ENCODE results near the gene PRKCH.

- TF ChIP-seq EZH2 (IDR thresholded peaks at IDR 0.05) (no peak), POLR2AphosphoS5 (IDR thresholded peaks at IDR 0.05; ENCODE audit: borderline replicate concordance, low read depth, low read length) (no peak)
Observed at GRCh38 chr14:61503167-61503801, 181.9 kb downstream of the PRKCH start.

Measured in SK-N-MC (cell line).